Vagina (tissue), 2 donors: ENCODE measurements around the gene IRAK1. TPM values are rescaled to one million over a fixed set of nuclear protein-coding genes. Genes with fewer than 3 reads are reported as not detected.
"Not testable (repeated sequence)": the region's sequence is repeated elsewhere in the genome, so short reads cannot be mapped to it uniquely, and the experiment has no call there.

Experiments used
- DNase-seq, 2 donors: peaks; one replicate each; pipeline ENCODE4 v3.0.0-alpha.2; 2017; ENCODE audit errors: extremely low spot score in 2 of 2
- H3K27ac ChIP-seq: fragments of 200-600 bp; sonication (generic); one replicate; pipeline ENCODE4 v1.5.1; 2019
- H3K27me3 ChIP-seq: fragments of 200-600 bp; sonication (generic); one replicate; pipeline ENCODE4 v1.5.1; 2019
- H3K36me3 ChIP-seq, 2 donors: fragments of 200-600 bp; sonication (generic); one replicate each; pipeline ENCODE4 v1.5.1; 2017 to 2019
- H3K4me1 ChIP-seq: fragments of 200-600 bp; sonication (generic); one replicate; pipeline ENCODE4 v1.5.1; 2019
- H3K4me3 ChIP-seq, 2 donors: fragments of 200-600 bp; sonication (generic); 1 replicate in 1 of 2; 2 replicates in 1 of 2; pipeline ENCODE4 v1.5.1; 2016 to 2019
- H3K9me3 ChIP-seq: fragments of 200-600 bp; sonication (generic); one replicate; pipeline ENCODE4 v1.5.1; 2019
- CTCF ChIP-seq, 3 experiments: fragments of 450-650 bp in 2 of 3; fragments of 200-600 bp in 1 of 3; sonication (generic) in 1 of 3; IDR thresholded peaks; one replicate each; pipeline ENCODE4 v1.5.1; 2017 to 2019; ENCODE audit warnings: antibody characterized with exemption in 3 of 3, mild to moderate bottlenecking in 2 of 3, moderate library complexity in 2 of 3
- POLR2A ChIP-seq, 2 donors: fragments of 450-650 bp; IDR thresholded peaks; one replicate each; pipeline ENCODE4 v1.6.1; 2017; ENCODE audit warnings: antibody characterized with exemption in 2 of 2, mild to moderate bottlenecking in 2 of 2, moderate library complexity in 2 of 2
- POLR2AphosphoS5 ChIP-seq, 2 donors: sonication (generic); formaldehyde crosslinking; IDR thresholded peaks; one replicate each; pipeline ENCODE4 v1.9.0; 2017; ENCODE audit warnings: antibody characterized with exemption in 2 of 2, mild to moderate bottlenecking in 2 of 2, low read depth in 1 of 2; ENCODE audit not compliant: insufficient read depth in 1 of 2
- intact Hi-C: fragments of 100-400 bp; cut with DNase I; formaldehyde crosslinking; loops from one replicate; pipeline ENCODE4 v1.15.1; 2023
- total RNA-seq: library from RNA; depleted of rRNA; stranded (reverse); fragments of >200 nt; gene quantifications from one replicate; pipeline ENCODE4 v1.2.3, GENCODE V29; 2016

Gene IRAK1
- total RNA-seq, 1 donor from 2014 or later: 46.7 TPM

DNA sequence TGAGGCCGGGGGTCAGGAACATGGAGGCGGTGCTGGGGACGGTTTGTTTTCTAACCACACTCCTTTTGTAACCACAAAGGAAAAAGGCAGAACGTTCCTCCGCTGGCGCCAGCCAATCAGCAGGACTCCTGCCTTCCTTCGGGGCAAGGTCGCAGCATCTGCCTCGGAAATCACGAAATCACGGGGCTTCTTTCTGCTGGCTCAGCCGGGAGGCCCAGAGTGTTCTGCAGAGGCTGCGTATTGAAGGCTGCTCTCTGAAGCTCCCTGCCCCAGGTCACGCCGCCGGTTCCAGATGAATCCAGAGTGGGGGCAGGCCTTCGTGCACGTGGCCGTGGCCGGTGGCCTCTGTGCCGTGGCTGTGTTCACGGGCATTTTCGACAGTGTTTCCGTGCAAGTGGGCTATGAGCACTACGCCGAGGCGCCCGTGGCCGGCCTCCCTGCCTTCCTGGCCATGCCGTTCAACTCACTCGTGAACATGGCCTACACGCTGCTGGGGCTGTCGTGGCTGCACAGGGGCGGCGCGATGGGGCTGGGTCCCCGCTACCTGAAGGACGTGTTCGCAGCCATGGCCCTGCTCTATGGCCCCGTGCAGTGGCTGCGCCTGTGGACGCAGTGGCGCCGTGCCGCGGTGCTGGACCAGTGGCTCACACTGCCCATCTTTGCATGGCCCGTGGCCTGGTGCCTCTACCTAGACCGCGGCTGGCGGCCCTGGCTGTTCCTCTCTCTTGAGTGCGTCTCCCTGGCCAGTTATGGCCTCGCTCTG is 37.8 kb downstream of the IRAK1 start:
- no peaks in the 10 kb centered on the region for H3K36me3 ChIP-seq
- TF ChIP-seq POLR2AphosphoS5 (IDR thresholded peaks at IDR 0.05; ENCODE audit: insufficient read depth in 1 of 2, low read depth in 1 of 2) (peak in 1 of 2 donors; percentile 50), POLR2A (IDR thresholded peaks at IDR 0.05) (no peak), CTCF (IDR thresholded peaks at IDR 0.05) (no peak)
- DNase-seq: no peak

GRCh38 chrX:153981231-153981630 is 38.5 kb downstream of the IRAK1 start:
- H3K4me3 ChIP-seq: no peak overlapping the region
- intact Hi-C loops: no loop called here
- TF ChIP-seq POLR2AphosphoS5 (IDR thresholded peaks at IDR 0.05; ENCODE audit: insufficient read depth in 1 of 2, low read depth in 1 of 2): no peak
- no peak for TF ChIP-seq CTCF (IDR thresholded peaks at IDR 0.05)
- no peak for TF ChIP-seq POLR2A (IDR thresholded peaks at IDR 0.05)
- H3K27me3 ChIP-seq: no peaks in the 10 kb centered on the region
- peak overlapping the region; percentile 58 for H3K27ac ChIP-seq
- no peak for DNase-seq
- no peaks in the 10 kb centered on the region for H3K9me3 ChIP-seq
- H3K36me3 ChIP-seq: no peaks in the 10 kb centered on the region
- H3K4me1 ChIP-seq: peaks cover 13% of the 10 kb centered on the region

More for the DNA sequence above, 37.8 kb downstream of the IRAK1 start:
- Histone ChIP-seq H3K27ac (peak overlapping the region; percentile 77), H3K4me1 (peaks cover 13% of the 10 kb centered on the region), H3K27me3 (no peaks in the 10 kb centered on the region), H3K4me3 (no peak overlapping the region), H3K9me3 (no peaks in the 10 kb centered on the region)
- intact Hi-C loops: no loop called here

- H3K27me3 ChIP-seq, H3K9me3 ChIP-seq, H3K27ac ChIP-seq, H3K4me3 ChIP-seq, intact Hi-C loops, H3K36me3 ChIP-seq, DNase-seq: not testable (repeated sequence)
- H3K4me1 ChIP-seq: peaks cover 13% of the 10 kb centered on the region
Measured at GRCh38 chrX:153980394-153980793, 39.3 kb downstream of the IRAK1 start.

- intact Hi-C loops: no loop called here
- TF ChIP-seq POLR2A (IDR thresholded peaks at IDR 0.05) (no peak), CTCF (IDR thresholded peaks at IDR 0.05) (no peak), POLR2AphosphoS5 (IDR thresholded peaks at IDR 0.05; ENCODE audit: insufficient read depth in 1 of 2, low read depth in 1 of 2) (no peak)
- no peaks in the 10 kb centered on the region for H3K27me3 ChIP-seq
- peaks cover 25% of the 10 kb centered on the region for H3K4me1 ChIP-seq
- no peaks in the 10 kb centered on the region for H3K9me3 ChIP-seq
- H3K36me3 ChIP-seq: no peaks in the 10 kb centered on the region
- peak overlapping the region; percentile 97 for H3K27ac ChIP-seq
- H3K4me3 ChIP-seq: no peak overlapping the region
- DNase-seq: no peak
Measured at GRCh38 chrX:153974726-153975286, 44.9 kb downstream of the IRAK1 start.

GRCh38 chrX:153974003-153974725 is 45.5 kb downstream of the IRAK1 start:
- Histone ChIP-seq H3K4me3 (peak overlapping the region in 1 of 2 donors; percentile 94), H3K36me3 (no peaks in the 10 kb centered on the region), H3K4me1 (peaks cover 32% of the 10 kb centered on the region), H3K27ac (peak overlapping the region; percentile 97), H3K27me3 (no peaks in the 10 kb centered on the region), H3K9me3 (no peaks in the 10 kb centered on the region)
- intact Hi-C loops: no loop called here
- no peak for DNase-seq
- TF ChIP-seq POLR2A (IDR thresholded peaks at IDR 0.05) (no peak), CTCF (IDR thresholded peaks at IDR 0.05) (no peak), POLR2AphosphoS5 (IDR thresholded peaks at IDR 0.05; ENCODE audit: insufficient read depth in 1 of 2, low read depth in 1 of 2) (no peak)
